Omental fat pad (tissue), 4 donors: Measurements from ENCODE around the gene SEMA3C. TPM values are rescaled to one million over a fixed set of nuclear protein-coding genes. Genes with fewer than 3 reads are reported as not detected.

ENCODE experiments used
- ATAC-seq: fragments of 150-250 bp; one replicate; pipeline ENCODE4 v1.9.1; 2016; ENCODE audit warnings: mild to moderate bottlenecking, moderate library complexity; ENCODE audit not compliant: low FRiP score
- DNase-seq: peaks from one replicate; pipeline ENCODE4 v3.0.0-alpha.2; 2019; ENCODE audit warnings: low spot score
- CTCF ChIP-seq, 3 donors: fragments of 450-650 bp; IDR thresholded peaks; one replicate each; pipeline ENCODE4 v1.5.1; 2016 to 2017; ENCODE audit warnings: antibody characterized with exemption in 3 of 3, mild to moderate bottlenecking in 3 of 3, moderate library complexity in 2 of 3
- total RNA-seq, 4 donors: library from RNA; depleted of rRNA; stranded (reverse); fragments of >200 nt; gene quantifications; one replicate each; pipeline ENCODE4 v1.1.0, GENCODE V29; 2016

Gene SEMA3C
- total RNA-seq, 4 donors from 2014 or later = 46.2 to 201 (median 126) TPM

- TF ChIP-seq CTCF (IDR thresholded peaks at IDR 0.05) = no peak
- ATAC-seq (no peak), DNase-seq (no peak)
Observed at GRCh38 chr7:80902716-80903308, 16.0 kb downstream of the SEMA3C start.

- no peak for DNase-seq
- TF ChIP-seq CTCF (IDR thresholded peaks at IDR 0.05) = no peak
- ATAC-seq = no peak
Observed at GRCh38 chr7:80902019-80902418, 16.8 kb downstream of the SEMA3C start.

GRCh38 chr7:80900583-80901576, 18.0 kb downstream of the SEMA3C start:
- no peak for TF ChIP-seq CTCF (IDR thresholded peaks at IDR 0.05)
- DNase-seq (no peak), ATAC-seq (peak; percentile 79)

- TF ChIP-seq CTCF (IDR thresholded peaks at IDR 0.05) = no peak
- no peak for DNase-seq
- no peak for ATAC-seq
Observed at GRCh38 chr7:80896906-80897598, 21.8 kb downstream of the SEMA3C start.

GRCh38 chr7:80895056-80895455, 23.8 kb downstream of the SEMA3C start:
- no peak for TF ChIP-seq CTCF (IDR thresholded peaks at IDR 0.05)
- ATAC-seq (no peak), DNase-seq (no peak)

- DNase-seq = no peak
- ATAC-seq = no peak
- no peak for TF ChIP-seq CTCF (IDR thresholded peaks at IDR 0.05)
Observed at GRCh38 chr7:80891259-80891544, 27.6 kb downstream of the SEMA3C start.
